ENCODE data around the gene NKD2.

NKD2 gene

GRCh38 chr5:1042626-1043025, 34.0 kb downstream of the NKD2 start:
- Histone ChIP-seq H3K9me3 (ENCODE audit: control insufficient read depth, low read depth, low read length) (peaks cover 7% of the 10 kb centered on the region), H3K4me3 (ENCODE audit: low read length) (no peak overlapping the region)

GRCh38 chr5:1043327-1043726, 34.7 kb downstream of the NKD2 start:
- no peaks in the 10 kb centered on the region for H3K27me3 ChIP-seq (ENCODE audit: control insufficient read depth, insufficient read depth, low read length)
- peaks cover 7% of the 10 kb centered on the region for H3K9me3 ChIP-seq (ENCODE audit: control insufficient read depth, low read depth, low read length)
- H3K4me3 ChIP-seq (ENCODE audit: low read length), result no peak overlapping the region
- H3K36me3 ChIP-seq (ENCODE audit: control insufficient read depth, low read depth, low read length), result no peaks in the 10 kb centered on the region
- H3K27ac ChIP-seq (ENCODE audit: low read length), result no peak overlapping the region
- no peaks in the 10 kb centered on the region for H3K4me1 ChIP-seq (ENCODE audit: control insufficient read depth, low read depth, low read length)
- no peak overlapping the region for H3K9ac ChIP-seq (ENCODE audit: low read length)

More at GRCh38 chr5:1042626-1043025, 34.0 kb downstream of the NKD2 start:
- Histone ChIP-seq H3K27ac (ENCODE audit: low read length) (no peak overlapping the region), H3K4me1 (ENCODE audit: control insufficient read depth, low read depth, low read length) (no peaks in the 10 kb centered on the region), H3K36me3 (ENCODE audit: control insufficient read depth, low read depth, low read length) (no peaks in the 10 kb centered on the region), H3K9ac (ENCODE audit: low read length) (no peak overlapping the region), H3K27me3 (ENCODE audit: control insufficient read depth, insufficient read depth, low read length) (no peaks in the 10 kb centered on the region)

GRCh38 chr5:1044117-1044516, 35.5 kb downstream of the NKD2 start:
- no peaks in the 10 kb centered on the region for H3K27me3 ChIP-seq (ENCODE audit: control insufficient read depth, insufficient read depth, low read length)
- peaks cover 7% of the 10 kb centered on the region for H3K9me3 ChIP-seq (ENCODE audit: control insufficient read depth, low read depth, low read length)
- H3K4me3 ChIP-seq (ENCODE audit: low read length), result no peak overlapping the region
- H3K36me3 ChIP-seq (ENCODE audit: control insufficient read depth, low read depth, low read length), result no peaks in the 10 kb centered on the region
- H3K9ac ChIP-seq (ENCODE audit: low read length), result no peak overlapping the region
- no peak overlapping the region for H3K27ac ChIP-seq (ENCODE audit: low read length)
- H3K4me1 ChIP-seq (ENCODE audit: control insufficient read depth, low read depth, low read length), result no peaks in the 10 kb centered on the region

- Histone ChIP-seq H3K9me3 (ENCODE audit: control insufficient read depth, low read depth, low read length) (peaks cover 7% of the 10 kb centered on the region), H3K27me3 (ENCODE audit: control insufficient read depth, insufficient read depth, low read length) (no peaks in the 10 kb centered on the region), H3K4me1 (ENCODE audit: control insufficient read depth, low read depth, low read length) (no peaks in the 10 kb centered on the region), H3K4me3 (ENCODE audit: low read length) (no peak overlapping the region), H3K27ac (ENCODE audit: low read length) (no peak overlapping the region), H3K36me3 (ENCODE audit: control insufficient read depth, low read depth, low read length) (no peaks in the 10 kb centered on the region), H3K9ac (ENCODE audit: low read length) (no peak overlapping the region)
These were observed 37.5 kb downstream of the NKD2 start for GRCh38 chr5:1045960-1046560.

- Histone ChIP-seq H3K36me3 (ENCODE audit: control insufficient read depth, low read depth, low read length) (no peaks in the 10 kb centered on the region), H3K4me1 (ENCODE audit: control insufficient read depth, low read depth, low read length) (no peaks in the 10 kb centered on the region), H3K9ac (ENCODE audit: low read length) (no peak overlapping the region), H3K4me3 (ENCODE audit: low read length) (no peak overlapping the region), H3K9me3 (ENCODE audit: control insufficient read depth, low read depth, low read length) (peaks cover 7% of the 10 kb centered on the region), H3K27me3 (ENCODE audit: control insufficient read depth, insufficient read depth, low read length) (no peaks in the 10 kb centered on the region), H3K27ac (ENCODE audit: low read length) (no peak overlapping the region)
These were observed 38.8 kb downstream of the NKD2 start for GRCh38 chr5:1047332-1047965.

- H3K36me3 ChIP-seq (ENCODE audit: control insufficient read depth, low read depth, low read length), result no peaks in the 10 kb centered on the region
- H3K27ac ChIP-seq (ENCODE audit: low read length), result no peak overlapping the region
- peaks cover 7% of the 10 kb centered on the region for H3K9me3 ChIP-seq (ENCODE audit: control insufficient read depth, low read depth, low read length)
- no peak overlapping the region for H3K4me3 ChIP-seq (ENCODE audit: low read length)
- no peaks in the 10 kb centered on the region for H3K4me1 ChIP-seq (ENCODE audit: control insufficient read depth, low read depth, low read length)
- H3K9ac ChIP-seq (ENCODE audit: low read length), result no peak overlapping the region
- no peaks in the 10 kb centered on the region for H3K27me3 ChIP-seq (ENCODE audit: control insufficient read depth, insufficient read depth, low read length)
These were observed 39.6 kb downstream of the NKD2 start for GRCh38 chr5:1048162-1048721.

GRCh38 chr5:1048861-1049838, 40.5 kb downstream of the NKD2 start:
- H3K4me1 ChIP-seq (ENCODE audit: control insufficient read depth, low read depth, low read length), result no peaks in the 10 kb centered on the region
- H3K27me3 ChIP-seq (ENCODE audit: control insufficient read depth, insufficient read depth, low read length), result no peaks in the 10 kb centered on the region
- peaks cover 5% of the 10 kb centered on the region for H3K9me3 ChIP-seq (ENCODE audit: control insufficient read depth, low read depth, low read length)
- no peak overlapping the region for H3K27ac ChIP-seq (ENCODE audit: low read length)
- no peak overlapping the region for H3K4me3 ChIP-seq (ENCODE audit: low read length)
- no peak overlapping the region for H3K9ac ChIP-seq (ENCODE audit: low read length)
- H3K36me3 ChIP-seq (ENCODE audit: control insufficient read depth, low read depth, low read length), result no peaks in the 10 kb centered on the region

GRCh38 chr5:1050423-1051365, 42.1 kb downstream of the NKD2 start:
- Histone ChIP-seq H3K4me1 (ENCODE audit: control insufficient read depth, low read depth, low read length) (no peaks in the 10 kb centered on the region), H3K36me3 (ENCODE audit: control insufficient read depth, low read depth, low read length) (no peaks in the 10 kb centered on the region), H3K9ac (ENCODE audit: low read length) (no peak overlapping the region), H3K27me3 (ENCODE audit: control insufficient read depth, insufficient read depth, low read length) (no peaks in the 10 kb centered on the region), H3K27ac (ENCODE audit: low read length) (no peak overlapping the region), H3K9me3 (ENCODE audit: control insufficient read depth, low read depth, low read length) (no peaks in the 10 kb centered on the region), H3K4me3 (ENCODE audit: low read length) (no peak overlapping the region)

GRCh38 chr5:1051366-1051720, 42.7 kb downstream of the NKD2 start:
- Histone ChIP-seq H3K4me1 (ENCODE audit: control insufficient read depth, low read depth, low read length) (no peaks in the 10 kb centered on the region), H3K36me3 (ENCODE audit: control insufficient read depth, low read depth, low read length) (peaks cover under 1% of the 10 kb centered on the region), H3K27me3 (ENCODE audit: control insufficient read depth, insufficient read depth, low read length) (no peaks in the 10 kb centered on the region), H3K9me3 (ENCODE audit: control insufficient read depth, low read depth, low read length) (no peaks in the 10 kb centered on the region), H3K4me3 (ENCODE audit: low read length) (no peak overlapping the region), H3K9ac (ENCODE audit: low read length) (no peak overlapping the region), H3K27ac (ENCODE audit: low read length) (no peak overlapping the region)

- H3K27me3 ChIP-seq (ENCODE audit: control insufficient read depth, insufficient read depth, low read length), result no peaks in the 10 kb centered on the region
- H3K9me3 ChIP-seq (ENCODE audit: control insufficient read depth, low read depth, low read length), result no peaks in the 10 kb centered on the region
- H3K4me1 ChIP-seq (ENCODE audit: control insufficient read depth, low read depth, low read length), result no peaks in the 10 kb centered on the region
- no peak overlapping the region for H3K4me3 ChIP-seq (ENCODE audit: low read length)
- H3K9ac ChIP-seq (ENCODE audit: low read length), result no peak overlapping the region
- H3K36me3 ChIP-seq (ENCODE audit: control insufficient read depth, low read depth, low read length), result peaks cover 6% of the 10 kb centered on the region
- no peak overlapping the region for H3K27ac ChIP-seq (ENCODE audit: low read length)
These were observed 43.5 kb downstream of the NKD2 start for GRCh38 chr5:1052076-1052475.

Data from iPS-18a (cell line).